Activated naive CD8-positive, alpha-beta T cell (primary cell): ENCODE data around the gene GRIP2.

Experiments
- H3K27ac Mint-ChIP-seq: one replicate; pipeline ENCODE4 v1.8.0; 2021; ENCODE audit warnings: mixed read lengths
- H3K27me3 Mint-ChIP-seq: one replicate; pipeline ENCODE4 v1.8.0; 2021; ENCODE audit warnings: mixed read lengths
- H3K36me3 Mint-ChIP-seq: one replicate; pipeline ENCODE4 v1.8.0; 2021; ENCODE audit warnings: mixed read lengths
- H3K4me1 Mint-ChIP-seq: one replicate; pipeline ENCODE4 v1.8.0; 2021; ENCODE audit warnings: low read depth, mixed read lengths
- H3K4me3 Mint-ChIP-seq: one replicate; pipeline ENCODE4 v1.8.0; 2021; ENCODE audit warnings: mild to moderate bottlenecking, mixed read lengths
- H3K9me3 Mint-ChIP-seq: one replicate; pipeline ENCODE4 v1.8.0; 2021; ENCODE audit warnings: low read depth, mixed read lengths

Gene GRIP2

GRCh38 chr3:14539742-14540491, at the start of gene GRIP2:
GRIP2 (minus strand) TSS chr3:14540342; CDS start chr3:14540308, 34 bp downstream.
- no peaks in the 10 kb centered on the region for H3K9me3 Mint-ChIP-seq
- no peaks in the 10 kb centered on the region for H3K27me3 Mint-ChIP-seq
- no peaks in the 10 kb centered on the region for H3K4me1 Mint-ChIP-seq
- H3K36me3 Mint-ChIP-seq: no peaks in the 10 kb centered on the region
- H3K4me3 Mint-ChIP-seq: no peak within 1 kb of the TSS
- no peak within 1 kb of the TSS for H3K27ac Mint-ChIP-seq

DNA sequence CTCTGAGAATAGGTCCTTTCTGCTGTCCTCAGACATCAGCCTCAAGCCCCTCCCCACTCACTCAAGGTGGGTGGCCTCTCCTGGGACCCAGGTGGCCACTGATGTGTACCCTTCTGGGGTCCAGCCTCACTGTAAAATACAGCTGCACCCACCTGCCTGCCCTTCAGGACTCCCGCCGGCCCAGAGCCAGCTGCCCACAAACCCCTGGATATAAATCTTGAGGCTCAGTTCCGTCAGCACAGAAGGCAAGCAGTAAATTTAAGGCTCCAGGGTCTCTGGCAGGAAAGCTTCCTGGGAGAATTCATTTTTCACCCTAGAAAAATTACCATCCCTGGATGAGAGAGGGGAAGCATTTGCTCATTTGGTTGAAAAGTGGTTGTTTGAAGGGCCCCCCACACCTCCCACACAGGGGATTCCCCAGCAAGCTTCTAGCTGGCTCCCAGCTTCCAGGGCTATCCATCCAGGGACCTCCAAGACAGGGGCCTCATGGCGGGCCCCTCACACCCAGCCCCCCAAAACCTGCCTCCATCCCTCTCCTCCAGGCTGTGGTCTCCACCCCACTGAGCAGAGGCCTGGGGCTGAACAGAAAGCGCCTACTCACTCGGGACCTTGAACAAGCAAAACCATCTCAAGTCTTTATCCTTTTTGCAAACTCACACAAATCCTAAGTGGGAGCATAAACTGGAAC, 48.4 kb upstream of the GRIP2 start:
- Mint-ChIP-seq H3K4me3 (no peak overlapping the region), H3K27me3 (peaks cover 18% of the 10 kb centered on the region), H3K9me3 (no peaks in the 10 kb centered on the region), H3K36me3 (no peaks in the 10 kb centered on the region), H3K27ac (no peak overlapping the region), H3K4me1 (no peaks in the 10 kb centered on the region)

- no peak overlapping the region for H3K27ac Mint-ChIP-seq
- no peaks in the 10 kb centered on the region for H3K4me1 Mint-ChIP-seq
- no peak overlapping the region for H3K4me3 Mint-ChIP-seq
- peaks cover 16% of the 10 kb centered on the region for H3K27me3 Mint-ChIP-seq
- no peaks in the 10 kb centered on the region for H3K9me3 Mint-ChIP-seq
- no peaks in the 10 kb centered on the region for H3K36me3 Mint-ChIP-seq
Measured at GRCh38 chr3:14587740-14588360, 47.7 kb upstream of the GRIP2 start.

- Mint-ChIP-seq H3K9me3 (no peaks in the 10 kb centered on the region), H3K4me1 (no peaks in the 10 kb centered on the region), H3K27me3 (peaks cover 18% of the 10 kb centered on the region), H3K4me3 (no peak overlapping the region), H3K27ac (no peak overlapping the region), H3K36me3 (no peaks in the 10 kb centered on the region)
Measured at GRCh38 chr3:14586611-14587010, 46.5 kb upstream of the GRIP2 start.

- Mint-ChIP-seq H3K4me3 (no peak overlapping the region), H3K9me3 (no peaks in the 10 kb centered on the region), H3K27me3 (peaks cover 11% of the 10 kb centered on the region), H3K36me3 (no peaks in the 10 kb centered on the region), H3K27ac (no peak overlapping the region), H3K4me1 (no peaks in the 10 kb centered on the region)
Measured at GRCh38 chr3:14583548-14584091, 43.5 kb upstream of the GRIP2 start.

GRCh38 chr3:14582045-14582410, 41.9 kb upstream of the GRIP2 start:
- H3K9me3 Mint-ChIP-seq: no peaks in the 10 kb centered on the region
- H3K36me3 Mint-ChIP-seq: no peaks in the 10 kb centered on the region
- peaks cover 9% of the 10 kb centered on the region for H3K27me3 Mint-ChIP-seq
- no peak overlapping the region for H3K27ac Mint-ChIP-seq
- H3K4me1 Mint-ChIP-seq: no peaks in the 10 kb centered on the region
- H3K4me3 Mint-ChIP-seq: no peak overlapping the region

- no peak overlapping the region for H3K27ac Mint-ChIP-seq
- no peaks in the 10 kb centered on the region for H3K4me1 Mint-ChIP-seq
- H3K4me3 Mint-ChIP-seq: no peak overlapping the region
- H3K36me3 Mint-ChIP-seq: no peaks in the 10 kb centered on the region
- no peaks in the 10 kb centered on the region for H3K9me3 Mint-ChIP-seq
- peaks cover 9% of the 10 kb centered on the region for H3K27me3 Mint-ChIP-seq
Measured at GRCh38 chr3:14581334-14582044, 41.3 kb upstream of the GRIP2 start.

DNA sequence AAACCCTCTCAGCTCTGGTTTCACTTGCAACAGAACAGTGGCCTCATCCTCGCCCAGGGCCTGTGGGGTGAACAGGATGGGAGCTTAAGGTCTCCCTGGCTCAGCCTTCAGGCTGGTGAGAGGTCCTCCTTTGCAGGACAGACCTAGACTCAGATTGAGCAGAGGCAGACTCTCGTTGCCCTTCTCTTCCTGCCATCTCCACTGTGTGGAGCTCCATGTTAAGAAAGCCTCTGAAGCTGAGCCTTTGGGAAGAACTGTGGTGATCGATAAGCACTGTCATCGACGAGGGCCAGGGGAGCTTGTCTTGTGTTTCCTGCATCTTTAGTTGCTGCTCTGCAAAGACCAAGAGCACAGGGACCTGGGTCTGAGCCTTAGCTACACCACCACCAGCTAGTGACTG, 37.8 kb upstream of the GRIP2 start:
- Mint-ChIP-seq H3K36me3 (no peaks in the 10 kb centered on the region), H3K4me3 (no peak overlapping the region), H3K27me3 (peaks cover 2% of the 10 kb centered on the region), H3K4me1 (no peaks in the 10 kb centered on the region), H3K27ac (no peak overlapping the region), H3K9me3 (no peaks in the 10 kb centered on the region)

DNA sequence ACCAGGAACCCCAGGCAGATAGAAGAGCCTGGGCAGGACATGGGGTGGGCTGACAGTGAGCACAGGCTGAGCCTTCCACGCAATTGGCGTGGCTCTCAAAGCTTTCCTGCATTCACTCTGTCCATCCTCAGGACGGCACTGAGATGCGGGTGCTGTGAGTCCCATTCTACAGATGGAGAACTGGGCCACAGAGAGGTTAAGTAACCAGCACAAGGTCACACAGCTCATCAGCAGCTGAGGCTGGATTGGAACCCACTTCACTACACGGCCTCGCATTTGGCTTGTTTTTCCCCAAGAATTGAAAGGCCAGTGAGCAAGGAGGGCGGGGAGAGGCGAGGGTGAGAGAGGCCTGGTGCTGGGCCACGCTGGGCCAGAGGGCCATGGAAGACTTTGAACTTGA, 36.0 kb upstream of the GRIP2 start:
- Mint-ChIP-seq H3K36me3 (no peaks in the 10 kb centered on the region), H3K4me3 (no peak overlapping the region), H3K9me3 (no peaks in the 10 kb centered on the region), H3K27me3 (peaks cover 1% of the 10 kb centered on the region), H3K27ac (no peak overlapping the region), H3K4me1 (no peaks in the 10 kb centered on the region)

DNA sequence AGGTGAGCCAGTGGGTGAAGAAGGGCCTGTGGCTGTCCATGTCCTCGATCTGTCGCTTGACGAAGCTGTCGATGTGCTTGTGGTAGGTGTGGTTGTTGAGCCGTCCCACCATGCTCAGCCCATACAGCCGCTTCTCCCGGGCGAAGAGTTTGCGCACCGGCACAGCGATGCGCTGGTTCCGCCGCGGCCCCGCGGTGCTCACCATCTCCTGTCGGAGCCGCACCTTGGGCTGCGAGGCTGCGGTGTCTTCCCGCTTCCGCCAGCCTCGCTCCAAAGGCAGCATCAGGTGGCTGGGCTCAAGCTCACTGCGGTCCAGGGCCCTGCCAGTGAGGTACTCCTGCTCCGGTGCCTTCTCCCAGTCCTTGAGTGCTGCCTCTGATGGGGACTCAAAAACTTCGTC, 34.0 kb upstream of the GRIP2 start:
- peaks cover 6% of the 10 kb centered on the region for H3K4me1 Mint-ChIP-seq
- peaks cover 1% of the 10 kb centered on the region for H3K27me3 Mint-ChIP-seq
- H3K27ac Mint-ChIP-seq: no peak overlapping the region
- H3K9me3 Mint-ChIP-seq: no peaks in the 10 kb centered on the region
- no peak overlapping the region for H3K4me3 Mint-ChIP-seq
- no peaks in the 10 kb centered on the region for H3K36me3 Mint-ChIP-seq

DNA sequence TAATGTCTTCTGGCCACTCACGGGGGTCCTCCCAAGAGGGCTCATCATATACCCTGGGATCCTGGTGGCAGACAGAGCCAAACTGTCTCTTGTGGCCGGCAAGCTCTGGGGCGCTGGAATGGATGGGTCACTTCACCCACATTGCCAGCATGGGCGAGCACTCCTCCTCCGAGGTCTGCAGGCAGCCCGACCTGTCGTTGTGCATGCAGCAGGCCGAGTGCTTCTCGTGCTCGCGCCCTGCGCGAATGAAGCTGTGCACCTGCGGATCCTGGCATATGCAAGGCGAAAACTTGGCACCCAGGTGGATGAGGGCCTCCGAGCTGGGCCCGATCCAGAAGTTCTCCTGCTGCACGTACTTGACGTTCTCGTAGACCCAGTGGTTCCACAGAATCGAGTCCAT, 33.6 kb upstream of the GRIP2 start:
- no peak overlapping the region for H3K27ac Mint-ChIP-seq
- H3K4me3 Mint-ChIP-seq: no peak overlapping the region
- peaks cover 6% of the 10 kb centered on the region for H3K4me1 Mint-ChIP-seq
- no peaks in the 10 kb centered on the region for H3K9me3 Mint-ChIP-seq
- no peaks in the 10 kb centered on the region for H3K36me3 Mint-ChIP-seq
- H3K27me3 Mint-ChIP-seq: peaks cover 1% of the 10 kb centered on the region

DNA sequence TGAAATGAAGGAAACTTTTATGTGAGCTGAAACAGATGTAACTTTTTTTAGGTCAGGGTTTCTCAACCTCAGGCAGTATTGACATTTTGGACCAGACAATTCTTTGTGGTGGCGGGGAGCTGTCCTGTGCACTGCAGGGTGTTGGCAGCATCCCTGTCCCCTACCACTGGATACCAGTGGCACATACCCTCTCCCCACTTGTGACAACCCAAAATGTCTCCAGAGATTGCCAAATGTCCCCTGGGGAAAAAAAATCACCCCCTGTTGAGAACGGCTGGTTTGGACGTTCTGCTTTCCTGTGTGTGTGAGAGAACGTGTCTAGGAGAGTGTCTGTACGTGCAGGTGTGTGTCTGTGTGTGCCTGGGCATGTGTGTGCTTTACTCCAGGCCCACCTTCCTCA, 30.7 kb upstream of the GRIP2 start:
- no peak overlapping the region for H3K4me3 Mint-ChIP-seq

GRCh38 chr3:14570089-14570488, 29.9 kb upstream of the GRIP2 start:
- no peaks in the 10 kb centered on the region for H3K9me3 Mint-ChIP-seq
- H3K27me3 Mint-ChIP-seq: peaks cover 1% of the 10 kb centered on the region
- no peak overlapping the region for H3K27ac Mint-ChIP-seq
- H3K36me3 Mint-ChIP-seq: no peaks in the 10 kb centered on the region
- no peak overlapping the region for H3K4me3 Mint-ChIP-seq
- peaks cover 6% of the 10 kb centered on the region for H3K4me1 Mint-ChIP-seq

More for the DNA sequence above, 30.7 kb upstream of the GRIP2 start:
- Mint-ChIP-seq H3K36me3 (no peaks in the 10 kb centered on the region), H3K27me3 (peaks cover 1% of the 10 kb centered on the region), H3K4me1 (peaks cover 6% of the 10 kb centered on the region), H3K9me3 (no peaks in the 10 kb centered on the region), H3K27ac (no peak overlapping the region)

DNA sequence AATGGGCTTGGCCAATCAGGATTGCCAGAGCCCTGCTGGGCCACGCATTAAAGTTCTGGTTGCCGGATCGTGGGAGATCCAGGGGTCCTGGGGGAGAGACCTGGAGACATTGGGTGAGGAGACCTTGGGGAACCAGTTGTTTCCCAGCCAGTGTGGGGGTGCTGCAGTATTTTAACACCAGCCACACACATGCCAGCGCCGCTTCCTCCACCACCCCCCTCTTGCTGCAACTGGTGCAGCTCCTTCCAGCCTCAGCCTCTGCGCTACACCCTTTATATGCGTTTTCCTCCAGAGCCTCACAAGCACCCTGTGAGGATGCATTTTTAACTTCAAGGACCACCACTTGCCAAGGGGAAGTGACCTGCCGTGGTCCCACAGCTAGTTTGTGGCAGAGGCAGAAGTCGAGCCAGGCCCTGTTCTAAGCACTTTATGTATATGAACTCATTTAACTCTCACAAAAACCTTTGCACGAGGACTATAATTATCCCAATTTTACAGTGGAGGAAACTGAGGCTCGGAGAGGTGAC, 29.4 kb upstream of the GRIP2 start:
- peaks cover 1% of the 10 kb centered on the region for H3K27me3 Mint-ChIP-seq
- H3K36me3 Mint-ChIP-seq: no peaks in the 10 kb centered on the region
- no peak overlapping the region for H3K27ac Mint-ChIP-seq
- no peak overlapping the region for H3K4me3 Mint-ChIP-seq
- H3K4me1 Mint-ChIP-seq: peaks cover 6% of the 10 kb centered on the region
- H3K9me3 Mint-ChIP-seq: no peaks in the 10 kb centered on the region
